ENCODE data around the gene ANXA4. TPM values are rescaled to one million over a fixed set of nuclear protein-coding genes. Genes with fewer than 3 reads are reported as not detected.

Gene ANXA4
- total and polyA plus RNA-seq, 2 of the 13 experiments (the other 11 are each of a cell fraction or from before 2014, with no cell fraction given) = 155 to 168 TPM

- TF ChIP-seq ZNF512B (CRISPR knock-in tag; IDR thresholded peaks at IDR 0.05; ENCODE audit: borderline replicate concordance) (no peak), HOXD1 (CRISPR knock-in tag; IDR thresholded peaks at IDR 0.05) (peak; percentile 2; the same call in 1 of the 2 replicates), THAP11 (CRISPR knock-in tag; IDR thresholded peaks at IDR 0.05) (peak; percentile 77), ZNF713 (CRISPR knock-in tag; IDR thresholded peaks at IDR 0.05) (no peak; the same call in 1 of the 2 replicates), FOXC1 (CRISPR knock-in tag; IDR thresholded peaks at IDR 0.05; ENCODE audit: borderline replicate concordance) (peak; percentile 97), KAT8 (CRISPR knock-in tag; IDR thresholded peaks at IDR 0.05) (peak; percentile 92), ZNF841 (CRISPR knock-in tag; IDR thresholded peaks at IDR 0.05; ENCODE audit: borderline replicate concordance) (no peak), ZNF768 (CRISPR knock-in tag; IDR thresholded peaks at IDR 0.05) (peak; percentile 52), SNAPC2 (CRISPR knock-in tag; IDR thresholded peaks at IDR 0.05) (no peak; the same call in 1 of the 2 replicates), ZNF382 (CRISPR knock-in tag; IDR thresholded peaks at IDR 0.05; ENCODE audit: borderline replicate concordance) (no peak), ZNF414 (CRISPR knock-in tag; IDR thresholded peaks at IDR 0.05) (peak; percentile 88), ZNF644 (CRISPR knock-in tag; IDR thresholded peaks at IDR 0.05; ENCODE audit: low read depth) (no peak), MAF1 (CRISPR knock-in tag; IDR thresholded peaks at IDR 0.05; ENCODE audit: borderline replicate concordance) (peak; percentile 88; the same call in 1 of the 2 replicates), GFI1 (CRISPR knock-in tag; IDR thresholded peaks at IDR 0.05; ENCODE audit: borderline replicate concordance) (peak; percentile 41; the same call in 1 of the 2 replicates), PAX8 (CRISPR knock-in tag; IDR thresholded peaks at IDR 0.05; ENCODE audit: borderline replicate concordance) (peak; percentile 94; the same call in 1 of the 2 replicates), GATAD1 (CRISPR knock-in tag; IDR thresholded peaks at IDR 0.05) (peak; percentile 68; the same call in 1 of the 2 replicates), ZIK1 (CRISPR knock-in tag; IDR thresholded peaks at IDR 0.05; ENCODE audit: borderline replicate concordance, low read depth) (no peak), NFYB (CRISPR knock-in tag; IDR thresholded peaks at IDR 0.05) (peak; percentile 65; the same call in 1 of the 2 replicates), HNRNPH1 (optimal IDR thresholded peaks at IDR 0.05; ENCODE audit: low read depth, low read length) (no peak), NR3C1 (CRISPR knock-in tag; IDR thresholded peaks at IDR 0.05) (no peak), ZNF737 (CRISPR knock-in tag; IDR thresholded peaks at IDR 0.05; ENCODE audit: borderline replicate concordance) (no peak), GABPA (IDR thresholded peaks at IDR 0.05; ENCODE audit: low read depth, low read length) (peak; percentile 54), GABPA (CRISPR knock-in tag; IDR thresholded peaks at IDR 0.05; ENCODE audit: low read depth) (peak; percentile 80), ZNF430 (CRISPR knock-in tag; IDR thresholded peaks at IDR 0.05) (peak; percentile 91), MTF1 (CRISPR knock-in tag; IDR thresholded peaks at IDR 0.05) (peak; percentile 87; the same call in 1 of the 2 replicates)
- TF ChIP-seq, protein P1, sequence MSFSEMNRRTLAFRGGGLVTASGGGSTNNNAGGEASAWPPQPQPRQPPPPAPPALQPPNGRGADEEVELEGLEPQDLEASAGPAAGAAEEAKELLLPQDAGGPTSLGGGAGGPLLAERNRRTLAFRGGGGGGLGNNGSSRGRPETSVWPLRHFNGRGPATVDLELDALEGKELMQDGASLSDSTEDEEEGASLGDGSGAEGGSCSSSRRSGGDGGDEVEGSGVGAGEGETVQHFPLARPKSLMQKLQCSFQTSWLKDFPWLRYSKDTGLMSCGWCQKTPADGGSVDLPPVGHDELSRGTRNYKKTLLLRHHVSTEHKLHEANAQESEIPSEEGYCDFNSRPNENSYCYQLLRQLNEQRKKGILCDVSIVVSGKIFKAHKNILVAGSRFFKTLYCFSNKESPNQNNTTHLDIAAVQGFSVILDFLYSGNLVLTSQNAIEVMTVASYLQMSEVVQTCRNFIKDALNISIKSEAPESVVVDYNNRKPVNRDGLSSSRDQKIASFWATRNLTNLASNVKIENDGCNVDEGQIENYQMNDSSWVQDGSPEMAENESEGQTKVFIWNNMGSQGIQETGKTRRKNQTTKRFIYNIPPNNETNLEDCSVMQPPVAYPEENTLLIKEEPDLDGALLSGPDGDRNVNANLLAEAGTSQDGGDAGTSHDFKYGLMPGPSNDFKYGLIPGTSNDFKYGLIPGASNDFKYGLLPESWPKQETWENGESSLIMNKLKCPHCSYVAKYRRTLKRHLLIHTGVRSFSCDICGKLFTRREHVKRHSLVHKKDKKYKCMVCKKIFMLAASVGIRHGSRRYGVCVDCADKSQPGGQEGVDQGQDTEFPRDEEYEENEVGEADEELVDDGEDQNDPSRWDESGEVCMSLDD (CRISPR knock-in tag; IDR thresholded peaks at IDR 0.05; ENCODE audit: borderline replicate concordance) = peak; percentile 93
These were observed at the start of gene ANXA4 (continued) for GRCh38 chr2:69741575-69742321.

Data from HepG2 (cell line).